Stimulated activated naive CD4-positive, alpha-beta T cell treated with Interleukin-2 at 50 U/mL for 16 hours (primary cell): Measurements from ENCODE around the gene RASGRF2.

Experiments used
- DNase-seq: peaks from one replicate; lab custom pipeline; 2025; lab: John Stamatoyannopoulos, UW

The RASGRF2 gene

DNA sequence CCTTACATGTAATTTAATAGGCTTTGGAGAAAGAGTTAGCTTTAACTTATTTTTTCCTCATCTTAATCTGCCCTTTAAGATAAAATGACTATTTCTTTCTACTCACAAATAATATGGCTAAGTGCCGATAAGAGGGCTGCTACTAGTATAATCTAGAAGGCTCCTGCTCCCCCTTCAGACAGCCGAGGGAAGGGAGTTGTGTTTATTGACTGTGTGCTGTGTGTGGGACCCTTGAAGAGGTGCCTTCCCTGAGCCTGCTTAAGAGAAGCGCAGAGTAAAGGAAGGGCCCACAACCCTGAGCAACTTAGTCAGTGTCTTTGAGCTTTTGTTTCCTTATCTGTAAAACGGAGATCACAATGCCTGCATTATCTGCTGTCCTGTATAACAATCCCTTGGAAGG, 244.9 kb downstream of the RASGRF2 start:
- no peak for DNase-seq

DNA sequence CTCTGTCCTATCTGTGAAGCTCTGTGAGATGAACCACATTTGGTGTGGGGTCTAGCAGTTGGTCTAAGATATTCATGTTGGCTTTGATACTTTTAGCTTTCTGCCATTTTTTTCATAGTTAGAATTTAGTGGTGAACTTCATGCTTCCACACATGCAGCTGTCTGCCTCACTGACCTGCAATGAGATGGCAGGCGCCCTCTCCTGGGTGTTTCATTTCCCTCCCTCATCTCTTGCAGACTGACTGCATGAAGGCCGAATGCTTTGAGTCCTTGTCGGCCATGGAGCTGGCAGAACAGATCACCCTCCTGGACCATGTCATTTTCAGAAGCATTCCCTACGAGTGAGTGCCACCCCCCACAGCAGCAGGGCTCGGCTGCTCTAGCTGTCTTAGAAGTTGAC, 246.8 kb downstream of the RASGRF2 start:
- DNase-seq = no peak

DNA sequence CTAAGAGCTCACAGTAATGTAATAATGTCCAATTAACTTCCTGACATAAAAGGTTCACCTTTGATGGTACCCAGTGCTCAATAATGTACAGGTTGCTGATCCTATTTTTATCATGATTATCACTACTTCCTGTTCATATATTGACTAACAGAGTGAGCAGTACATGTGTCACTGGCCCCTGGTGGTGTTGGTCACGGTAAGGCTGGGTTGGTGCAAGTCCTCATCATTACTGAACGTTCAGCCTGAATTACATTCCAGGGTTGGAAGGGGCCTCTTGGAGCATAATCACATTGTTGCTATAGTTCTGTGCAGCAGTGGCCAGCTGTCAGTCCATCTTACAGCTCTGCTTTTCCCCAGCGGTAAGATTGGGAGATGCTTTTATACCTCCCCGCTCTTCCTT, 248.7 kb downstream of the RASGRF2 start:
- no peak for DNase-seq

DNA sequence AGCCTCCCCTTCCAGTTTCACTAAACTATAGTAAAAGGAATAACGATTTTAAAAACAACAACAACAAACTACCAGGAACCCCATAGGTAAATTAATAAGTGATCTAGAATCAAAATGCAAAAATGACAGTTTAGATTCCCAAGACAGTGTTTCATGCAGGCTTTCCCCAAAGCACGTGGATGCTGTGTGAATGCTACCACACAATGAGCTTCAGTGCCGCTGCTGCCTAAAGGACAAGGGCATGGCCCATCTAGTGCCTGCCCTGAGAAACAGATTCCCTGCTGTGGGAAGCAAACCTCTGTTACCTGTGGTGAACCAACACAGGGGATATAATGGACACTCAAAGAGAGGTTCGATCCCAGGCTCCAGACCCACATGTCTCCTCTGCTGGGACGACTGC, 249.2 kb downstream of the RASGRF2 start:
- no peak for DNase-seq

DNA sequence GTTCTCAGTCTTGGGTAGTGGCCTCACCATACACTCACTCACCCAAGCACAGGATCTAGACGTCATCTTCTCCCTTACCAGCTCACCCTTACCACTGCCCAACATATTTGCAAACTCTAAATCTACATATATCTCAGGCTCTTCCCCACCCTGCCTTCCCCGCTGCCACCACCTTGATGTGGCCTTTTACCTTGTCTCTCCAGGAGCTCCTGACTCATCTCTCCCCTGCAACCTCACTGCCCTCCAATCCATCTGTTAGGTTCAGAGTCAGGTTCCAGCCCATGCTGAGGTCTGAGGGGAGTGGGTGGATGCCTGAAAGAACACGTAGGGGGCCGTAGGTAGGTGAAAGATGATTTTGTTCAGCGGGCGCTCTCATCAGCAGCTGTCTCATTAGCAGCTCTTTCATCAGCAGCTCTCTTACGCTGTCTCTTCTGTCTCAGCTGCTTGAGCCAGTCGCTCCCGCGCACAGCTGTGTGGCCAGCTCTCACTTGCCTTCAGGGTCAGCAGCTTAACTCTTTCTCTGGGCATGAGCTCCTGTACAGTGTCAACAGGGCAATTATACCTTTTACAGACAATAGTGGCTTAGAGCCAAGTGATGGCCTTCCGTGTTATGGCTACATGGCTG, 249.8 kb downstream of the RASGRF2 start:
- DNase-seq = no peak

DNA sequence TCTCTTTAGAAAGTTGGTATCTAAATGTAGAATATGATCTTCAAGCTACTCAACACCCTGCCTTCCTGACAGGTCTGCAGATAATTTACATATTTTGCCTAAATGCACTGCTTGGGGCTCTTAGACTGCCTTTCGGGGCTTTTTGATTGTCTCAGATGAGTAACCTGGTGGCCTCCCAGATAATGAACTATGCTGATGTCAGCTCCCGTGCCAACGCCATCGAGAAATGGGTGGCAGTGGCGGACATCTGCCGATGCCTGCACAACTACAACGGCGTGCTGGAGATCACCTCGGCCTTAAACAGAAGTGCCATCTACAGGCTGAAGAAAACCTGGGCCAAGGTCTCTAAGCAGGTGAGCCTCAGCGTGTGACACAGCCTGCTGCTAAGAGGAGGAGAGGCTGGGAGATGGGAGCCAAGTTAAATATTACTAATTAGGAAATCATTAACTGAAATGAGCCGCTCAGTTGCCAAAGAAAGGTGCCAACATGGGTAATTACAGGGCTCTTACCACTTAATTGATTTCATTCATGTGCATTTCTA, 252.1 kb downstream of the RASGRF2 start:
- DNase-seq = no peak

DNA sequence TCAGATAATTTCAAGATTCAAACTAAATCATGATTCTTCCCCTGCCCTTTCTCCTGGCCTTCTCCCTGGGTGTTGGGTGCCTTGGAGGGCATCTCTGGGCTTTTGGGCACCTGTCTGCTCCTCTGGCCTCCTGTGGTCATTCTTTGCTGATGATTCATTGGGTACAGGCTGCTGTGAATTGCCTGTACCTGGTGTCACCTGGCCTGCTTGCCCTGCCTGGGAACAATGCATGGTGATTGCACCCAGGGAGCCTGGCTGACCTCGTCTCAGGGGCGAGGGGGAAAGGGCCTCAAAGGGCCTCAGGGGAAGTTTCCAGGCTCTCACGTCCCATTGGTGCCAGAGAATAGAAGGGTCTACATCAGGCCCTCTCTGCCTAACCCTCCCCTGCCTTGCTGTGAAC, 252.9 kb downstream of the RASGRF2 start:
- DNase-seq = no peak

DNA sequence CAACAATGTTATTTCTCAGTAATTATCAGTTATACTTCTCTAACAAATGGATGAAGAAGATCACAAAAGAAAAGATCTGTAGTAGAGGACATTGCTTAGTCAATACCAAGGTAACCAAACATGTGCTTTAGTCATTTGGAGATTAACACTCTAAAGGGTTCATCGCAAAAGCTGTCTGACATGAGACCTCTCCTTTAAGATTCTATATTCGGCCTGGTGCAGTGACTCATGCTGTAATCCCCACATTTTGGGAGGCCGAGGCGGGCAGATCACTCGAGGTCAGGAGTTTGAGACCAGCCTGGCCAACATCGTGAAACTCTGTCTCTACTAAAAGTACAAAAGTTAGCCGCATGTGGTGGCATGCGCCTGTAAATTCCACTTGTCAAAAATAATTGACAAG, 254.7 kb downstream of the RASGRF2 start:
- DNase-seq = no peak

DNA sequence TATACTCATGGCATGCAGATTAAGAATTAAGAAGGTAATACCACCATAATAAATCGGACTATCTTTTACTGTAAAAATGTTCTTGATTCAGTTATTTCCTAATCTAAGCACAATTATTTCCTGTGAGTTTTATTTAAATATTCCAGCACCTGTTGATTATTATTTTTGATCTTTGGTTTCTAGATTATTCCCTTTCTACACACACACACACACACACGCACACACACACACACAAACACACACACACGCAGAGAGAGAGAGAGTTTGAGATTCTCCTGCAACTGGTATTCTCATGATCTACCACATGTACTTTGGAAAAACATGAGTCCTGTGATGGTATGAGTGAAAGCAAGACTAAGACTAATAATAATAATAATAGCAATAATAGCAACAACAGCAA, 256.0 kb downstream of the RASGRF2 start:
- no peak for DNase-seq

DNA sequence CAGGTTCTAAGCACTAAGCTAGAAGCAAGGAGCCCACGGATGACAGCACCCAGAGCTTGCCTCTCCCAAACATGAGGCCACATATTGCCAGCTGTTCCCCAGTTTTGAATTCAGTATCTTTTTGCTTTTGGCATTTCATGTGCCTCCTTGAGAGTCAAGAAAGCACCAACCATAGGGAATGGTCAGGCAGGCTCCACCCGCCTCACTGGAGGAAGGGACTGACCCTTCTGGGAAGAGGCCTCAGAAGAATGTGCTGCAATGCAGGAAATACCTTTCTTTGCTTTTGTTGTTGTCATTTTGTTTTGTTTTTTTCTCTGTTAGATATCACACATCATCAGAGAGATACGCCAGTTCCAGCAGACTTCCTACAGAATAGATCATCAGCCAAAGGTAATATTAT, 259.2 kb downstream of the RASGRF2 start:
- no peak for DNase-seq

DNA sequence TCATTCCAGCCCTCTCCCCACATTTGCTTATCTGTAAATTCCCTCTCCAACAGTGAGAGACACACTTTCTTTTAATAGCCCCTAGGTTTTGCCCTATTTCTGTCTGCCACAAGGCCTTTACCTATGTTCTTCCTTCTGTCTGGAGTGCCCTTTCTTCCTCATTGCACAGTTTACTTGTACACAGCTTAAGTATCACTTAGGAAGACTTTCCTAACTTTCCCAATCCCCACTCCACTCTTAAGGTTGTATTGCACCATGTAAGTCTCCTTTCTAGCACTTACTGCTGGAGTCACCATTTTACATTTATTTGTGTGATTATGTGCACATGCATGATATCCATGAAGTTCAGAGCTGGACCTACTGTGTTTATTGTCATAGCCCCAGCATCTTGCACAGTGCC, 262.1 kb downstream of the RASGRF2 start:
- DNase-seq = no peak

DNA sequence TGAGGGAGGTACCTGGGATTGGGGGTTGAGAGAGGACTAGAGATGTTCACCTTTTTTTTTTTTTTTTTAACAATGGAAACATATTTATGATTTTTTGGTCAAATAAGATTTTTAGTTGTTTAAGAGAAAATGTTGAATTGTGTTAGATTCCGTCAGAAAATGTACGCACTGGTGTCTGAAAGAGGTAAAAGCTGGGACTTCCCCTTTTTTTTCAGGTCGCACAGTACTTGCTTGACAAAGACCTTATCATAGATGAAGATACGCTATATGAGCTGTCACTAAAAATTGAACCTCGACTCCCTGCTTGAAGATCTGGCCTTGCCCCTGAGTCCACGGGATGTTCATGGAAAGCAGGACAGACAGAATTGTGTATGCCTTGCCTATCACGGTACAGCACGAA, 265.3 kb downstream of the RASGRF2 start:
- DNase-seq = no peak

DNA sequence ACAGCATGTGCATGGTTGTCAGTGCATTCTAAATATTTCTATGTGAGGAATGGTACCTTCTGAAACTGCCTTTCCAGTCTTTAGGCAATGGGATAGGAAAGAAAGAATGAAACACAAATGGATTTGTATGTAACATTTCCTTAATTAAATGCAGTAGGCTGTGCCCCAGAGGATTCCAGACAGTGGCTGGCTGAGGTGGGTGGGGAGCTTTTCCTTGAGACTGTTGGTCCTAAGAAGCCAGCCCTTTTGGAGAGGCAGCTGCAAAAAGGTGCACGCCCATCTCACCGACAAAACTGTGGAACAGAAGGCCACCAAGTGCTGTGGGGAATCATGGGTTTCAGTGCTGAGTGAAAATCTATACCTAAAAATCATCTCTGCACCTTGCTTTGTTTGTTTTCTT, 266.1 kb downstream of the RASGRF2 start:
- DNase-seq = no peak

DNA sequence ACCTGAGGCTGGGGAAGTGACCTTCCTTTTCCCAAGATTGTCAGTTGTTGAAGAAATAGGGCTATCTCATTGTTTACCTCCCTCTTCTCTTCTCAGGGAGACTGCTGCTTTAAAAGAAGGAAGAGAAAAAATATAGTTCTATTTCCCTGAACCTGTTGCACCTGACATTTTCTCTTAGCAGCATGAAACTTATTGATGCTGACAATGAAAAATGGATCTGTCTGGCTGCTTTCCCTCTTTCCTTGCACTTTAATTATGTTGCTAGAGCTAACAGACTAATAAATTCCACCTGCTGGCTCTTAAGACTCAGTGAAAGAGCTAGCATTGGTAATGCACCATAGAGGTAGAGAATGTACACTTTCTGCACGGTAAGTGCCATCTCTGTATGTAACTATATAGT, 266.8 kb downstream of the RASGRF2 start:
- no peak for DNase-seq

DNA sequence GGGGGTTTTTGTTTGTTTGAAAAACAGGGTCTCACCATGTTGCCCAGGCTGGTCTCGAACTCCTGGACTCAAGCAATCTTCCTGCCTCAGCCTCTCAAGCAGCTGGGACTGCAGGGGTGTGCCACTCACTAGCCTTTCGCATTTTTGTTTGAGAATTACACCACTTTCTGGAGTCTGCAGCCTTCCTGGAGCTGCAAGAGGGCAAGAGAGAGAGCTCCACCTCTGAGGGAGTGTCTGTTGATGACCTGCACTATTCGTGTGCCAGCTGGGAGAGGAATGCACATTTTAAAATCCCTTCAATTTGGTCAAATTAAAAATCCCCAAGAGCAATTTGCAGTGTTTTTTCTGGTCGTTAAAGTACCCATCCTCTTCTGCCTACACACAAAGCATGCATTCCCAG, 267.9 kb downstream of the RASGRF2 start:
- DNase-seq = no peak

DNA sequence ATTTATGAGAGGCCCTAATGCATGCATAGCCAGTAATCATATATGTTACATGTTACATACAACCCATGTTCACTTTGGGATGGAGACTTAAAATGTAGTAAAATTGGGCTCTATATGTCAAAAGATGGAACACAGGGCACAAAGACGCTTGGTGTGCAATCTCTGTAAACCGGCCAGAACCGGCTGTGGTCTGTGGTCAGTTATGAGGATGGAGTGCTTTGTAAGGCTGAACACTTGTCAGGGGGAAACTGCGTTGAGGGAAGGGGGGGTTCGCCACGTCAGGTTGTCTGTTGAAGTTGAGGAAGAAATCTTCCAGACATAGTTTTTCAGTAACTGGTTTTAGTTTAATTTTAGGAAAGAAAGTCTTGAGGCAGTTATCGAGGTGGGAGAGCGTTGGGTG, 270.3 kb downstream of the RASGRF2 start:
- no peak for DNase-seq

DNA sequence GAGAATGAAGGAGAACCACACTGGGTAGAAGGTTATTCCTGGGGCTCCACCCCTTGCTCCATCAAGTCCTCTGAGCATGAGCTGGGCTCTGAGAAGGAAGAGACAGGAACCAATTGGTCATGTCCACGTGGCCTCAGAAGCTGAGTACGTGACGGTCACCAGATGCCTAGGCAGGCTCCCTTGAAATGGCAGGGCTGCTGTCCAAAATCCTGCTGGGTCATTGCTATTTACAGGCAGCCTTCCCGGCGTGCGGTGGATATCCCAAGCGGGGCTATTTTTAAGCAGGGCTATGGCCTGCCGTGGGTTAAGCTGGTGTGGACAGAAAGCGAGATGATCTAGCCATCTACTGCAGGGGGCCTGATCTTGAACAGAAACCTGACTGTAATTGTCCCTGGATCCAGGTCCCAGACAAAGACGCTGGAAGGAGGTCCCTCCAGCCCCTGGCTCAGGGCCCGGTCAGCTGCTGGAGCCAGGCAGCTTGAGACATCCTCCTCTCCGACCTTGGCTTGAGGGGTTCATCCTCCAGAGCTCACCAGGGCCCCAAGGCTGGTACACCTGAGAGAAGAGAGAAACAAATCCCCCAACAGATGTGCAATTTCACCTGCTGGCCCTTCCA, 272.4 kb downstream of the RASGRF2 start:
- no peak for DNase-seq

DNA sequence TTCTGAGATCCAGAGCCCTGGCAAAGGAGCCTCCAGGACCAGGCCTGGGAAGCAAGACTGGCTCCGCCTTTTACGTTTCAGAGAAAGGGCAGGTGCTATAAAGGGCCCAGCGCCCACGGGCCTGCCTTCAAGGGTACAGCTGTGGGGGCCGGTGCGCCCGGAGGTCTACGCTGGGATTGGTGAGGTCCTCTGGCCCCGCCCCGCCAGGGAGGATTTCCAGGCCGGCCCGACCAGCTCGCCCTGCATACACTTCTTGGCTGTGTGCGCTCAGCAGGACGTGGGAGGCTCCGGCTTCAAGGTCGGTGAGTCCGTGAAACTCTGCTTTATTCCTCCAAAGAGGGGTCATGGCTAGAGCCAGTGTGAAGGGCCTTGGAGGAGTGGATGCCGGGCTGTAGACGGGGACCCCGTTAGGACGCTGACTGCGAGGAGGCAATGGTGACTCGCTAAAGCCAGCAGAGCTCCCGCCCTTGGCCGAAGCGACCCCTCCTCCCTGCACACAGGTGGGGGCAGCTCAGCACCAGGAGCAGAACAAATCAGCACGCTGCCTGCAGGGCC, 273.0 kb downstream of the RASGRF2 start, which contains the start of gene CKMT2:
CKMT2 (plus strand) TSS at position 243 of the 555 bp plus-strand sequence. CDS start 17,811 bp downstream, outside the sequence.
- no peak for DNase-seq

DNA sequence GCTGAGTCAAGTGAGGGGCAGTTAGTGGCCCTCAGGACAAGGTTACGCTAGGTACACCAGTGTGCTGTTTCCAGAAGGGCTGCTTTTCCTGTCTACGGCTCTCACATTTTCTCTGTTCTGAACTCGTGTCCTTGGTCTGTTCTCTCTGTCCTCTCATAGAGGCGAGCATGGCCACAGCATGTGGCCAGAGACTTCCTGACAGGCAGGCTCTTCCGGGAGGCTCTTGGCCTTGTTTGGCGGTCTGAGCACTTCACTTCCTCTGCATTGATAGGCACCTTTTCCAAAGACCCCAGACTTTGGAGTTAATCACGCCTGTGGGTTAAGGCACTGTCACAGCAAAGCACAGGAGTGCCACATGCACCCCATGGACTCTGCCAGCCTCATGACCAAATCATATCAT, 274.1 kb downstream of the RASGRF2 start:
- no peak for DNase-seq

DNA sequence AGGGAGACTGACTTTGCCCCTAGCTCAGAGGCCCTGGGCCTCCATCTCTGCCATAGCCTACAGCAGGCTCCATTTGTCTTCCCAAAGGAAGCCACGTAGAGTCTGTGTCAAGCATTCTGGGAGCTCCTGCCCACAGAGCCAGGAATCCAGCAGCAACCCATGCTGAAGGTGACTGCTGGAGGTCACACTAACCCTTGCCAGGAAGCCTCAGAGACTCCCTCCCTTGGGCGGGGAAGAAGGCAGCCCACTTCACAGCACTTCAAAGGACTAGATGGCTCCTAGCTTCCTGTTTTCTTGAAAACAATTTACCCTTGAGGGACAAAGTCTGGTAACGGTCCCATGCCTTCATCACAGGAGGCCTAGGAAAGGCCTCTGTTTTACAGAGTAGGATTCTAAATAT, 274.6 kb downstream of the RASGRF2 start:
- no peak for DNase-seq

DNA sequence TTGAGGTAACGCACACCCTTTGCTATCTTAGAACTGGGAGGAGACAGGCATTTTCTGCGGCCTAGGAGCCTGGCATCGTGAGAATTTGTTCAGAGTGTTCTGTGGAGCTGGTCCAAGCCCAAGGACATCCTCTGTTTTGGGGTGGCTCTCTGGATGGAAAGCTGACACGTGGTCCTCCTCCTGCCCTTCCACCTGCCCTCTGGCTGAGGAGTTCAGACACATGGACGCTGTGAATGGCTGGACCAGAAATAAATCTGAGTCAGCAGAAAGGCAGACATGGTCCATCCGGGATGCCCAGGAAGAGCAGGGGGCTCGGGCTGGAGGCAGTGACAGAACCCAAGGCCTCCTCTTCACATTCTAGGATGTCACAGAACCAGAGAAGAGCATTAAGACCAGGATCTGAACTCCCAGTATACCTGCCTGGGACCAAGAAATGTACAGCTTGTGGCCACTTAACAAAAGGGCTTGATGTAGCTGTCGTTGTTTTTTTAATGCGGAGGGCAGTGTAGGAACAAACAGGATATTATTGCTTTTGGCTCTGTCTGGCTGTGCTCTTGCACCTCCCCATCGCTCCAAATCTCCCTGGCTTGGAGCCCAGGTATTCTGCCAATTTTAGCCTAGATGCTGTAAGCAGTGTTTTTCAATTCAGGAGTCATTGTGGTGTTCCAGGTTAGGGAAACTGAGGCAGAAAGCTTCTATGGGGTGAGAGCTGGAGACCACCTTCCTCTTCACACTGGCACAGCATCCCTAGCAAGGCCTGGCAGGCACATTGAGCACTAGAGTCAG, 275.3 kb downstream of the RASGRF2 start:
- DNase-seq = no peak

DNA sequence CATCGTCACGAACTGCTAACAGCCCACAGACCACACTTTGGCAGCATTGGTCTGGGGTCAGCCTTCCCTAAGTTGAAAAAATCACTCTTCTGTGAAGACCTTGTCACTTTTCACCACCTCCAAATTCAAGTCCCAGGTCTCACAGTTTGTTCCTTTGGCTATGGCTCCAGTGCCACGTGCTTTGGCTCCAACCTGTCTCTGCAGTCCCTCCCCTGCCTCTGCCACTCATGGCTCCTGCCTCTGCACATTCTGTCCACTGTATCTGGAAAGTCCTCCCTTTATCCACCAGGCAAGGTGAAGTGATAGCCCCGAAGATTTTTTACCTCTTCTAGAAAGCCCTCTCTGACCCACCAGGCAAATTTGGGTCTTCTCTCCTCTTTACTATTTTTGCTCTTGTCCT, 278.3 kb downstream of the RASGRF2 start:
- no peak for DNase-seq

DNA sequence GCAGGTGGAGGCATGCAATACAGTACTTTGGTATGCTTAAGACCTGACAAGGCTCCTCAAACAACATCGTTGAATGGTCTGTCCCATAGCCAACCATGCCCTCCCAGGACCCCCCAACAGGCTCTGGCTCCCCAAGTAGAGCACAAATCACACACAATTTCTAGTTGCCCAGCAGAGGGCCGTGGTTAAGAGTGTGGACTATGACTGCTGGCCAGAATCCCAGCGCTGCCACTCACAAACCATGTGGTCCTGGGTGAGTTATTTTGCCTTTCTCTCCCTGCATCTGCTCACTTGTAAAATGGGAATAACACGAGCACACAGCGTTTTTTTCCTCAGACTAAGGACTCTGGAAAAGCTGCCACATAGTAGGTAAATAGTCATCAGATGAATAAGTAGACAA, 279.4 kb downstream of the RASGRF2 start:
- no peak for DNase-seq
